Esophagus mucosa (tissue), 1 donor: ENCODE results near the gene HGF. TPM values are rescaled to one million over a fixed set of nuclear protein-coding genes. Genes with fewer than 3 reads are reported as not detected.

Source experiments
- ATAC-seq: fragments of 200-7000 bp; cut with Tn5 transposase; one replicate; pipeline ENCODE4 v1.9.1; 2020
- total RNA-seq: library from RNA; stranded (reverse); gene quantifications from one replicate; pipeline ENCODE4 v1.2.4, GENCODE V29; 2023
- donor health status: DM: yes; HTN: yes; CAD: no.

HGF gene
- total RNA-seq, 1 donor from 2014 or later: 0.76 TPM

DNA sequence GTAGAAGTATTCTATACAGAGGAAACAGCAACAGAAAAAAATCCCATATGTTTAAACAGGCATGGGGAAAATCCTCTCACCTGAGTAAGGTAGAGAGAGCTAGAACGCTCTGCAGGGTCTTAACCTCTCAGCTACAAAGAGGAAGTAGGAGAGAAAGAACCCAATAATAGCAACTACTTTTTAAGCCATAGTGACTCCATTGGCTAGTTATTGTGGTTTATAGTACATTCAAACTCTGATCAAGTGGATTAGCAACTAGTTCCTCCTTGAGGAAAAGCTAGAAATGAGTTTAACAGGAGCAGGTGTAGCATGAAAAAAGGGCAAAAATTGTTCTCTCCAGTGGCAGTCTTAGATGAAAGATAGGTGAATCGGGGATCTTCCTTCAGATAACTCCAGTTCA lies 89.7 kb downstream of the HGF start:
- ATAC-seq: no peak

- ATAC-seq: no peak
Measured at GRCh38 chr7:81676813-81677212, 93.0 kb downstream of the HGF start.

- ATAC-seq: no peak
Measured at GRCh38 chr7:81676105-81676811, 93.6 kb downstream of the HGF start.

DNA sequence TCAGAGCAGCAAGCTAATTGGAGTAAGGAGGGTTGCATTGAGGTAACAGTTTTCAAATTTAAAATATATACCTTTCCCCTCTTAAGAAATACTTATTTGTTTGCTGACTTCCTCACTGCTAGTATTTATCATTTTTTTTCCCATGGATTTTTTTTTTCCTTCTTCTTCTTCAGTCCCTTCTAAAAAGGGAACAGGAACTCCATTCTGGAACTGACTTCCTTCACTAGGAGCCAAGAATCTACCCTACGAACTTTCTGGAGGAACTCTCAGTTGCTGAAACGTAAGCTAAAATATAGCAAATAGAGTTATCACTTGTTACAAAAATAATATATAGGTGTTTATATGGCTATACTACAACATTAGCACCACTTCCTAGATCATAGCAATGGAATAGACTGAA lies 95.4 kb downstream of the HGF start:
- no peak for ATAC-seq

GRCh38 chr7:81672872-81673271 lies 97.0 kb downstream of the HGF start:
- ATAC-seq: no peak

GRCh38 chr7:81669476-81670105 lies 100.3 kb downstream of the HGF start:
- no peak for ATAC-seq

GRCh38 chr7:81666209-81666608 lies 103.6 kb downstream of the HGF start:
- ATAC-seq: no peak

DNA sequence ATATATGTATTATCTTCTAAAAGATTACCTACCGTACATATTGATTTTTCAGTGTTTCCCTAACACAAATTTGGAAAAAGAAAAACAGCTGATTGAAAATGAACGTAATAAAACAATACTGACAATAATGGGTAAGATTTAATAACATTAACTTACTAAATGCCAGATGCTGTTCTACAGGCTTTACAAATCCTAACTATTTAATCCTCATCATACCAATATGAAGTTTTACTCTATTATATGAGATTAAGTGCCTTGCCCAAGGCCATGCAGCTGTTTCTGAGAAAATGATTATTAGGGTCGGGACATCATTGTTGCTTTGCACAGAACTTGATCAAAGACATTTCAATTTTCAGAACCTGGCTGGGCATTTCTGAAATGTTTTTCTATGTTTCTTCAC lies 104.6 kb downstream of the HGF start:
- no peak for ATAC-seq

DNA sequence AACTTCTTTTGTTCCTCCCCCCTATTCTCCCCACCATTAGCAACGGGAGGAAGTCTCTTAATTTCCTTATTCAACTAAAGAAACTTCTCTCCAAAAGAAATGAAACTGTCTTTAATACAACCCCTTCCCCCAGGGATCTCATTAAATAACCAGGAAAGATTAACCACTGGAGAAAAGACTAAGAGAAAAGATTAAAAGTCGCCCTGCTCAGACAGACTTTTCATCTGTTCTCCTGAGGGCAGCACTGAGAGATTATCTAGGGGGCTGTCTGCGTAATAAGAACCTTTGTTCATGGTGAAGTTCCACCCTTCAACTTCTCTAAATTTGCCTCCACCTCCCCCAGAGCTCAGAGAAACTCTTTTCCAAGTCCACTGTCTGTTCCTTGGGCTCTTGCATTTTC lies 105.5 kb downstream of the HGF start:
- ATAC-seq: no peak

DNA sequence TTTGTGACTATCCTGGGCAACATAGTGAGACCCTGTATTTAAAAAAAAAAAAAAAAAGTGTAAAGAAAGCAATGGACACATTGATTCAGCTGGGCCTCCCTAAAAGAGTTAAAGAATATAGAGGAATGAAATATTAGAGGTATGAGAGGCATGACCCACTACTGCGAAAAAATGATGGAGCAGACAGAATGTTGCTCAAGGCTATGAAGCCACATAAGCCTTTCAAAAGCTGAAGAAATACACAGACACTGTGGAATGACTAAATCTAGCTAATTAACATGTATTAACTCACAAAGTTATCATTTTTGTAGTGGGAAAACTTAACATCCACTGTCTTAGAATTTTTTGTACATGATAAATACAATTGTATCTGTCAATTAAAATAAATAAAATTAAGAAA lies 107.3 kb downstream of the HGF start:
- ATAC-seq: no peak

DNA sequence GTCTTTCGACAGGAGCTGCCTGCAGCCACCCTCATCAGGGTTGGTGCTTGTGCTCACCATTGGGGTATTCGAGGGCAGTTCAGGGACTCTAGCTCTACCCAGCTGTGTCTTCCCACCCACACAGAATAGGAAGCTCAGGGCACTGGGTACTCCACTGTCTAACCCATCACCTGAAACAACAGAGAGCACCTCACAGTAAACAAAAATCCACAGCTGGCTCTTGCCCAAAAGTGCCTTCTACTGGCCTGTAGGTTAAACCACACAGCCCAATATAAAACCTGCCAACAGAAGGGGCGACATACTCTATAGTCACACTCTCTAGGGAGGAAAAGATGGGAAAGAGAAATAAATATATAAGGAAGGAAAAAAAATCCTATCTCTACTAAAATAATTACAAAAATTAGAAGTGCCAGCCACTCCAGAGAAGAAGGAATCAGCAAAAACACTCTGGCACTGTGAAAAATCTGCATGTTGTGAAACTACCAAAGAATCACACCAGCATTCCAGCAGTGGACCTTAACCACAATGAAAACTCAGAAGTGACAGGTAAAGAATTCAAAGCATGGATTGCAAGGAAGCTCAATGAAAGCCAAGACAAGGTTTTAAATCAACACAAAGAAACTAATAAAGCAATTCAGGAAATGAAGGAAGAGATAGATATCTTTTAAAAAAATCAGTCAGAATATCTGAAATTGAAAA lies 110.0 kb downstream of the HGF start:
- ATAC-seq: no peak

GRCh38 chr7:81657551-81657950 lies 112.3 kb downstream of the HGF start:
- no peak for ATAC-seq

- ATAC-seq: no peak
Measured at GRCh38 chr7:81655271-81655670, 114.6 kb downstream of the HGF start.

- no peak for ATAC-seq
Measured at GRCh38 chr7:81652225-81652624, 117.6 kb downstream of the HGF start.
